MM.1S (cell line): ENCODE measurements around the gene MUSK.

Source experiments
- CTCF ChIP-seq: fragments of 300-600 bp; sonication (generic); IDR thresholded peaks from 2 replicates; pipeline ENCODE4 v1.5.1; 2016; ENCODE audit warnings: antibody characterized with exemption, low read length, mixed read lengths
- EZH2 ChIP-seq: fragments of 300-600 bp; sonication (generic); optimal IDR thresholded peaks from 2 replicates; pipeline ENCODE3; 2017; ENCODE audit warnings: low read depth, mild to moderate bottlenecking, antibody characterized with exemption, low read length, mixed read lengths
- EZH2phosphoT487 ChIP-seq: fragments of 300-600 bp; sonication (generic); IDR thresholded peaks from 2 replicates; pipeline ENCODE4 v1.6.1; 2018; ENCODE audit warnings: antibody characterized with exemption, low read length

- TF ChIP-seq CTCF (no peak), EZH2 (no peak), EZH2phosphoT487 (no peak)
Observed at GRCh38 chr9:110807956-110808598, 139.5 kb downstream of the MUSK start.
